UCSD-AML1 (cell line): ENCODE data around the gene KLHL22.
"Not testable (repeated sequence)": the region's sequence is repeated elsewhere in the genome, so short reads cannot be mapped to it uniquely, and the experiment has no call there.

Experiments used
- DNase-seq: peaks from one replicate; lab custom pipeline; 2025; ENCODE audit not compliant: unreplicated experiment; lab: John Stamatoyannopoulos, UW

The KLHL22 gene

DNA sequence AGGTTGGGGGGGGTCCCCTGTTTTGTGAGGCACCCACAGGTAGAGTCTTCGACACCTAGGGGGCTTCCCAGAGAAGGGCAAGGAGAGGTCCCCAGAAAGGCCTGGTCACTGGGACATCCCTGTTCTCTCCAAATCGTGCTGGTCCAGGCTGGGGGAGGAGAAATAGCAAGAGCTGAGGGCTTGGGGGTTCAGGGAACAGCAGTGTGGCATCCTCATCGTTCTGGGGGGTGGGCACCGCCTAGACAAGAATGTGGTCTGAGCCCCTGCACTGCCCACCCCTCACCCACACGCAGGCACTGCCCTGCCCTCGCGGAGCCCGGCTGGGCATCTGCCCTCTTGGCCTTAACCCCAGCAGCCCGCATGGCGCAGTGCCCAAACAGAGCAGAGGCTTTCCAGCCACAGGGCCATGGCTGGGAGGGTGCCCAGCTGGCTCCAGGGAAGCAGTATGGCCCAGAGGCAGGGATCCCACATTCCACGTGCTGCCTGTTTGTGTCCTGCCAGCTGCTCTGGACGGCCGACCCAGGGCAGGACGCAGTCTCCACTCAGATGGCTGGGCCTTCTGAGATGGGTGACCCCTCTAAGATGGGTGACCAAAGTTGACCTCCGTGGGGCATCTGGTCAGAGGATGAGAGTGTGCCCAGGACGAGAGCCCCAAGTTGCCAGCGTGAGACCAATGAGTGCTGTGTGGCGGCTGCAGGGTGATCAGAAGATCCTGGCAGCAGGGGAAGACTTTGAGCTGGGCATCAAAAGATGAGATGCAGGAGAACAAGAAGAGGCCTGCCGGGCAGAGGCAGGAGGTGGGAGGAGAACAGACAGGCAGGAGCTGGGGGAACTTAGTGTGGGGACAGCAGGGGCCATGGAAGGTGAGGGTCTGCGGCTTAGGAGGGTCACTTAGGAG is 72.3 kb downstream of the KLHL22 start:
- DNase-seq, result no peak

- peak; percentile 59 for DNase-seq
These were observed 73.2 kb downstream of the KLHL22 start for GRCh38 chr22:20422271-20423007.

DNA sequence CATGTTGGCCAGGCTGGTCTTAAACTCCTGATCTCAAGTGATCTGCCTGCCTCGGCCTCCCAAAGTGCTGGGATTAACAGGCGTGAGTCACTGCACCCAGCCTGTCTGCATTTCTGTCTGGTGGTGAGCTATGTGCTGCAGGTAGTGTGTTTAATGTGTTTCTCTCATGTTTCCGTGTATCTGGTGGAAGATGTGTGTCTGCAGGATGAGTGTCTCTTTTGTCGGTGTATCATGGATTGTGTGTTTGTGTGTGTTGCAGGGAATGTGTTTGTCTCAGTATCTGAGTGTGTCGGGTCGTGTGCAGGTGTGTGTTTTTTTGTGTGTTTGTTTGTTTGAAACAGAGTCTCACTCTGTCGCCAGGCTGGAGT is 74.1 kb downstream of the KLHL22 start:
- no peak for DNase-seq

- no peak for DNase-seq
These were observed 75.3 kb downstream of the KLHL22 start for GRCh38 chr22:20420157-20420842.

- DNase-seq, result no peak
These were observed 76.0 kb downstream of the KLHL22 start for GRCh38 chr22:20419664-20419951.

GRCh38 chr22:20418211-20418788 is 77.3 kb downstream of the KLHL22 start:
- peak; percentile 66 for DNase-seq

DNA sequence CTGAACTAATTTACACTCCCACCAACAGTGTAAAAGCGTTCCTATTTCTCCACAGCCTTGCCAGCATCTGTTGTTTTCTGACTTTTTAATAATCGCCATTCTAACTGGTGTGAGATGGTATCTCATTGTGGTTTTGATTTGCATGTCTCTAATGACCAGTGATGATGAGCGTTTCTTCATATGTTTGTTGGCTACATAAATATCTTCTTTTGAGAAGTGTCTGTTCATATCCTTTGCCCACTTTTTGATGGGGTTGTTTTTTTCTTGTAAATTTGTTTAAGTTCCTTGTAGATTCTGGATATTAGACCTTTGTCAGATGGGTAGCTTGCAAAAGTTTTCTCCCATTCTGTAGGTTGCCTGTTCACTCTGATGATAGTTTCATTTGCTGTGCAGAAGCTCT is 79.9 kb downstream of the KLHL22 start:
- DNase-seq, result not testable (repeated sequence)

- DNase-seq, result not testable (repeated sequence)
These were observed 80.4 kb downstream of the KLHL22 start for GRCh38 chr22:20415241-20415640.

DNA sequence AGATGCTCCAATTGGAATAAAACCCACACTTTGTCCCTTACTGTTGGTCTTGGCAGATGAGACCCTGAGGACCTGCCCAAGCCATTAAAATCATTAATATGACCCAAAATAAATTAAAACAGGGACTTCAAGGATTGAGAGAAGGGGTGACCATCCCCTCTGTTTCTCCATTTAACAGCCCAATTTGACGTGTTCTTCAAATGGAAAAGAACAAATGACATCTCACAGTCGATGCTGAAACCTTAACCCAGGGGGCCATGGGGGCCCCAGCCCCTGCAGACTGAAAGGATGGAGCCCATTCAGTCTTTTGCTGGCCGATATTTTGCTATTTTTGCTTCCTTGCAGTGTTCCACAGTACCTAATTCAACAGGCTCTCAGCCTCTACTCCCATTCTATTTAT is 81.1 kb downstream of the KLHL22 start:
- DNase-seq, result no peak

GRCh38 chr22:20414059-20414440 is 81.5 kb downstream of the KLHL22 start:
- no peak for DNase-seq

DNA sequence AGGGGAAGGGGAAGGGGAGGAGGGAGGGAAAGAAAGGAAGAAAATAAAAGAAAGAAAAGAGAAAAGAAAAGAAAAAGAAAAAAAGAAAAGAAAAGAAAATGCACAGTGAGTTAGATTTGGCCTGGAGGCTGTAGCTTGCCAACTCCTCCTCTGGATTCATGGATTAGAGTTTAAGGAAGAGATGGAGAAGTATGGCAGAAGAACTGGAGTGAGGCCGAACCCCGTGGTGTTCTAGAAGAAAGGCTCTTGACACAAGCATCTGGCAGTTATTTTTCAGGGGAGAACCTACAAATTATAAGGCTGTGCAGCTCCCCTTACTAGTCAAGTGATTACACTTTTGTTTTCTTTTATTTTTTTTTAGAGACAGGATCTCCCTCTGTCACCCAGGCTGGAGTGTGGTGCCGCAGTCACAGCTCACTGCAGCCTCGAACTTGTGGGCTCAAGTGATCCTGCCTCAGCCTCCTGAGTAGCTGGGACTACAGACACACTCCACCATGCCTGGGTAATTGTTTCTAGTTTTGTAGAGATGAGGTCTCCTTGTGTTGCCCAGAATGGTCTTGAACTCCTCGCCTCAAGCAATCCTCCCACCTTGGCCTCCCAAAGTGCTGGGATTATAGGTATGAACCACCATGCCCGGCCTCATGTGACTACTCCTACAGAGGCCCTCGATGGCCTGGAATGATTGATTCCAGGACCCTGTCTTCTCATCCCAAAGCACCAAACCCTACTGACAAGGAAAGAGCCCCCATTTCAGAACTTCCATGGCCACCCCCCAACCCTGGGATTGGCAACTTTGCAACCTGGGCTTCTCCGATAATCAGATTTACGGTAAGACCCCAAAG is 82.2 kb downstream of the KLHL22 start:
- DNase-seq, result no peak

DNA sequence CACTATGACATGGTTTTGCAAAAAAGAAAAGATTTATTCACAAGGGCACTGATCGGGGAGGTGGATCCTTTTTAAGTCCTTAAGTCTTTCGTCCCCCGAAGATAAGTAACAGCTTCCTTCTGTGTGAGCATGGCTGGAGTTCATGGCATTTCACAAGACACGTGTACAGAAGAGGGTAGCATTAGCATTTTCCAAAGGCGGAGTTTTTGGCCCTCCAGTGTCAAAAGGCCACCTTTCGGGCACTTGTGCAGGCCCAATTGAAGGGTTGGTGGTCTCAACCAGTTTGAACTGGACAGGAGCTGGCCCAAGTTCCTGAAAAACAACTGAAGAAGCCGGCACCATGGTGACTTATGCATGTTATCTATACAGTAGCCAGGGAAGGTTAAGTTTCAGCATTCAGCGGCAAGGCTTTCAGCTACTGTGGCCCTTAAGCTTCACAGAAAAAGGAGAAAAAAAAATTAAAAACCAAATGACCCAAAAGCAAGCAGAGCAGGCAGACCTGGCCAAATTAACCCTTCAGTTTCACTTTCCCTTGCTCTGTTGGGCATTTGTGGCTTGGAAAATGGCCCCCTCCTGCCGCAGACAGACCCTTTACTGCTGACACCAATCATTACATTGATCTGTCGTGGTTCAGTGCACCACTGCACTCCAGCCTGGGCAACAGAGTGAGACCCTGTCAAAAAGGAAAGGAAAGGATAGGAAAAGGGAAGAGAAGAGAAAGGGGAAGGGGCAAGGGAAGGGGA is 83.0 kb downstream of the KLHL22 start:
- DNase-seq, result no peak

GRCh38 chr22:20409385-20409784 is 86.2 kb downstream of the KLHL22 start:
- not testable (repeated sequence) for DNase-seq

- no peak for DNase-seq
These were observed 86.7 kb downstream of the KLHL22 start for GRCh38 chr22:20408891-20409290.

GRCh38 chr22:20407829-20408228 is 87.8 kb downstream of the KLHL22 start:
- DNase-seq, result no peak

GRCh38 chr22:20406686-20407408 is 88.7 kb downstream of the KLHL22 start:
- no peak for DNase-seq

DNA sequence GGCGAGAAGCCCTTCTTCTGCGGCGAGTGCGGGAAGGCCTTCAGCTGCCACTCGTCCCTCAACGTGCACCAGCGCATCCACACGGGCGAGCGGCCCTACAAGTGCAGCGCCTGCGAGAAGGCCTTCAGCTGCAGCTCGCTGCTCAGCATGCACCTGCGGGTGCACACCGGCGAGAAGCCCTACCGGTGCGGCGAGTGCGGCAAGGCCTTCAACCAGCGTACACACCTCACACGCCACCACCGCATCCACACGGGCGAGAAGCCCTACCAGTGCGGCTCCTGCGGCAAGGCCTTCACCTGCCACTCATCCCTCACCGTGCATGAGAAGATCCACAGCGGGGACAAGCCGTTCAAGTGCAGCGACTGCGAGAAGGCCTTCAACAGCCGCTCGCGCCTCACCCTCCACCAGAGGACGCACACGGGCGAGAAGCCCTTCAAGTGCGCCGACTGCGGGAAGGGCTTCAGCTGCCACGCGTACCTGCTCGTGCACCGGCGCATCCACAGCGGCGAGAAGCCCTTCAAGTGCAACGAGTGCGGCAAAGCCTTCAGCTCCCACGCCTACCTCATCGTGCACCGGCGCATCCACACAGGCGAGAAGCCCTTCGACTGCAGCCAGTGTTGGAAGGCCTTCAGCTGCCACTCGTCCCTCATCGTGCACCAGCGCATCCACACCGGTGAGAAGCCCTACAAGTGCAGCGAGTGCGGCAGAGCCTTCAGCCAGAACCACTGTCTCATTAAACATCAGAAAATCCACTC is 89.5 kb downstream of the KLHL22 start:
- DNase-seq, result no peak

DNA sequence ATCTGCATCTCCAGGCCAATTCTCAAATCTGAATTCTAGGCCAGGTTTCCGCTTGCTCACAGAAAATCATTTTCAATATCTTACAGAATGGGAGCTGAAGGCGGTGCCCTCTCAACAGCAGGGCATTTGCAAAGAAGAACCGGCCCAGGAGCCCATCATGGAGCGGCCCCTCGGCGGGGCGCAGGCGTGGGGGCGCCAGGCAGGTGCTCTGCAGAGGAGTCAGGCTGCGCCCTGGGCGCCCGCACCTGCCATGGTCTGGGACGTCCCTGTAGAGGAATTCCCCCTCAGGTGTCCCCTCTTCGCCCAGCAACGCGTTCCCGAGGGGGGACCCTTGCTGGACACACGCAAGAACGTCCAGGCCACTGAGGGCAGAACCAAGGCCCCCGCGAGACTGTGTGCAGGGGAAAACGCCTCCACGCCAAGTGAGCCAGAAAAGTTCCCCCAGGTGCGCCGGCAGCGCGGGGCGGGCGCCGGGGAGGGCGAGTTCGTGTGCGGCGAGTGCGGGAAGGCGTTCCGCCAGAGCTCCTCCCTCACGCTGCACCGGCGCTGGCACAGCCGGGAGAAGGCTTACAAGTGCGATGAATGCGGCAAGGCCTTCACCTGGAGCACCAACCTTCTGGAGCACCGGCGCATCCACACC is 90.2 kb downstream of the KLHL22 start:
- DNase-seq, result no peak
